ENCODE results near the gene ST3GAL2. TPM values are rescaled to one million over a fixed set of nuclear protein-coding genes. Genes with fewer than 3 reads are reported as not detected.
A peak's percentile ranks its signal among the peaks of the same experiment; 100 is the strongest.

The ST3GAL2 gene
- total and polyA plus RNA-seq, 9 of the 15 experiments (the other 6 are each of a cell fraction or from before 2014, with no cell fraction given): 1.5 to 108 (median 34.3) TPM

DNA sequence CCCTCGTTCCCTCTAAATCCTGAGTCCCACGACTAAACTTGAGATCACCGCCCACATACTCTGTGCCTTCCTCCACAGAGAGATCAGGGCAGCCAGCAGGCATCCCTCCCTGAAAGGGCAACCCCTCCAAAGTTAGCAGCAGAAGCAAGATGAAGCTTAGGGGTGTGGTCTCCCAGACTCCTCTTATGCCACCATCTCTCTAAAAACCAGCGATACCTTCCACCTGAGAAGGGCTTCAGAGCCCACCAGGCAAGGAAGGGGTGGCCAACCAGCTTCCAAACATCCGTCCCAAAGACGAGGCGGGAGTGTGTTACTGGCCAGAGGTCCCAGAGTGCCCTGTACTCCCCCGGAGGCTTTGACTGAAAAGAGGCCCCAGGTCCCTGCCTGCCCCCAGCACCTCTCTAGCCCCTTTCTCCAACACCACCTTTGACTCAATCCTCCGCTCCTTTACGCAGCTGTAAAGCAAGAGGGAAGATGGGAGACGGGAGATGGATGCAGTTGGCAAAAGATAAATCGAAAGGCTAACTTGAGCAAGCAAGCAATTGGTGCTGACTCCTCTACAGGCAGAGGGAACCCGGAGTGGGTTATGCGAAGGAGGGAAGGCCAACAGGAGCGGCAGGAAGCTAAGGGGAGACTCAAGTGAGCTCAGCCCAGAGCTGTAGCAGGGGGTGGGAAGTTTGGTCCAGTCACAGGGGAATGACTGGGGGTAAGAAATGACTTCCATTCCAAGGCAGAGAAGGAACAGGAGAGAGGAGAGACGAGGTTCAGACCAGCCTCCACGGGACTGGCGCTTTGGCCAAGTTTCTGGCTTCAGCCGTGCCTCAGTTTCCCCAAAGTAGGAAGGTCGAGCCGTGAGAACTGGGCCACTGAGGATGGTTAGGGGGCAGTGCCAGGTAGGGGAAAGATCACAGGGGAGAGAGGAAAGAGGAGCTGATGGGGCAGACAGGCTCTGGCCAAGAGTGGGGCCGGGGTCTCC lies 1.0 kb downstream of the ST3GAL2 start (continued):
- TF ChIP-seq, protein P1, sequence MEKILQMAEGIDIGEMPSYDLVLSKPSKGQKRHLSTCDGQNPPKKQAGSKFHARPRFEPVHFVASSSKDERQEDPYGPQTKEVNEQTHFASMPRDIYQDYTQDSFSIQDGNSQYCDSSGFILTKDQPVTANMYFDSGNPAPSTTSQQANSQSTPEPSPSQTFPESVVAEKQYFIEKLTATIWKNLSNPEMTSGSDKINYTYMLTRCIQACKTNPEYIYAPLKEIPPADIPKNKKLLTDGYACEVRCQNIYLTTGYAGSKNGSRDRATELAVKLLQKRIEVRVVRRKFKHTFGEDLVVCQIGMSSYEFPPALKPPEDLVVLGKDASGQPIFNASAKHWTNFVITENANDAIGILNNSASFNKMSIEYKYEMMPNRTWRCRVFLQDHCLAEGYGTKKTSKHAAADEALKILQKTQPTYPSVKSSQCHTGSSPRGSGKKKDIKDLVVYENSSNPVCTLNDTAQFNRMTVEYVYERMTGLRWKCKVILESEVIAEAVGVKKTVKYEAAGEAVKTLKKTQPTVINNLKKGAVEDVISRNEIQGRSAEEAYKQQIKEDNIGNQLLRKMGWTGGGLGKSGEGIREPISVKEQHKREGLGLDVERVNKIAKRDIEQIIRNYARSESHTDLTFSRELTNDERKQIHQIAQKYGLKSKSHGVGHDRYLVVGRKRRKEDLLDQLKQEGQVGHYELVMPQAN (IDR thresholded peaks at IDR 0.05; ENCODE audit: borderline replicate concordance): peak; percentile 55; the same call in 1 of the 2 replicates
- TF ChIP-seq MYC (IDR thresholded peaks at IDR 0.05; ENCODE audit: low read depth, low read length) (no peak), MYC (CRISPR knock-in tag; IDR thresholded peaks at IDR 0.05; ENCODE audit: borderline replicate concordance, low read depth) (0 out of 2 replicates have a peak, but pooled peaks have one; percentile 26), HLTF (IDR thresholded peaks at IDR 0.05) (no peak), ZNF12 (CRISPR knock-in tag; IDR thresholded peaks at IDR 0.05) (0 out of 2 replicates have a peak, but pooled peaks have one; percentile 3), ZC3H11A (IDR thresholded peaks at IDR 0.05; ENCODE audit: low read depth, low read length) (no peak), JUN (IDR thresholded peaks at IDR 0.05; ENCODE audit: borderline replicate concordance, low read depth, low read length) (no peak), JUN (CRISPR knock-in tag; IDR thresholded peaks at IDR 0.05; ENCODE audit: borderline replicate concordance) (0 out of 2 replicates have a peak, but pooled peaks have one; percentile 34), HSF4 (CRISPR knock-in tag; IDR thresholded peaks at IDR 0.05; ENCODE audit: borderline replicate concordance) (no peak)
- TF ChIP-seq, protein P2, sequence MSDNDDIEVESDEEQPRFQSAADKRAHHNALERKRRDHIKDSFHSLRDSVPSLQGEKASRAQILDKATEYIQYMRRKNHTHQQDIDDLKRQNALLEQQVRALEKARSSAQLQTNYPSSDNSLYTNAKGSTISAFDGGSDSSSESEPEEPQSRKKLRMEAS (CRISPR knock-in tag; IDR thresholded peaks at IDR 0.05): 0 out of 2 replicates have a peak, but pooled peaks have one; percentile 15
- TF ChIP-seq, protein P3, sequence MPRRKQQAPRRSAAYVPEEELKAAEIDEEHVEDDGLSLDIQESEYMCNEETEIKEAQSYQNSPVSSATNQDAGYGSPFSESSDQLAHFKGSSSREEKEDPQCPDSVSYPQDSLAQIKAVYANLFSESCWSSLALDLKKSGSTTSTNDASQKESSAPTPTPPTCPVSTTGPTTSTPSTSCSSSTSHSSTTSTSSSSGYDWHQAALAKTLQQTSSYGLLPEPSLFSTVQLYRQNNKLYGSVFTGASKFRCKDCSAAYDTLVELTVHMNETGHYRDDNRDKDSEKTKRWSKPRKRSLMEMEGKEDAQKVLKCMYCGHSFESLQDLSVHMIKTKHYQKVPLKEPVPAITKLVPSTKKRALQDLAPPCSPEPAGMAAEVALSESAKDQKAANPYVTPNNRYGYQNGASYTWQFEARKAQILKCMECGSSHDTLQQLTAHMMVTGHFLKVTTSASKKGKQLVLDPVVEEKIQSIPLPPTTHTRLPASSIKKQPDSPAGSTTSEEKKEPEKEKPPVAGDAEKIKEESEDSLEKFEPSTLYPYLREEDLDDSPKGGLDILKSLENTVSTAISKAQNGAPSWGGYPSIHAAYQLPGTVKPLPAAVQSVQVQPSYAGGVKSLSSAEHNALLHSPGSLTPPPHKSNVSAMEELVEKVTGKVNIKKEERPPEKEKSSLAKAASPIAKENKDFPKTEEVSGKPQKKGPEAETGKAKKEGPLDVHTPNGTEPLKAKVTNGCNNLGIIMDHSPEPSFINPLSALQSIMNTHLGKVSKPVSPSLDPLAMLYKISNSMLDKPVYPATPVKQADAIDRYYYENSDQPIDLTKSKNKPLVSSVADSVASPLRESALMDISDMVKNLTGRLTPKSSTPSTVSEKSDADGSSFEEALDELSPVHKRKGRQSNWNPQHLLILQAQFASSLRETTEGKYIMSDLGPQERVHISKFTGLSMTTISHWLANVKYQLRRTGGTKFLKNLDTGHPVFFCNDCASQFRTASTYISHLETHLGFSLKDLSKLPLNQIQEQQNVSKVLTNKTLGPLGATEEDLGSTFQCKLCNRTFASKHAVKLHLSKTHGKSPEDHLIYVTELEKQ (CRISPR knock-in tag; IDR thresholded peaks at IDR 0.05): no peak
- TF ChIP-seq, protein P4, sequence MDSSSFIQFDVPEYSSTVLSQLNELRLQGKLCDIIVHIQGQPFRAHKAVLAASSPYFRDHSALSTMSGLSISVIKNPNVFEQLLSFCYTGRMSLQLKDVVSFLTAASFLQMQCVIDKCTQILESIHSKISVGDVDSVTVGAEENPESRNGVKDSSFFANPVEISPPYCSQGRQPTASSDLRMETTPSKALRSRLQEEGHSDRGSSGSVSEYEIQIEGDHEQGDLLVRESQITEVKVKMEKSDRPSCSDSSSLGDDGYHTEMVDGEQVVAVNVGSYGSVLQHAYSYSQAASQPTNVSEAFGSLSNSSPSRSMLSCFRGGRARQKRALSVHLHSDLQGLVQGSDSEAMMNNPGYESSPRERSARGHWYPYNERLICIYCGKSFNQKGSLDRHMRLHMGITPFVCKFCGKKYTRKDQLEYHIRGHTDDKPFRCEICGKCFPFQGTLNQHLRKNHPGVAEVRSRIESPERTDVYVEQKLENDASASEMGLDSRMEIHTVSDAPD (CRISPR knock-in tag; IDR thresholded peaks at IDR 0.05): no peak
- TF ChIP-seq, protein P5, sequence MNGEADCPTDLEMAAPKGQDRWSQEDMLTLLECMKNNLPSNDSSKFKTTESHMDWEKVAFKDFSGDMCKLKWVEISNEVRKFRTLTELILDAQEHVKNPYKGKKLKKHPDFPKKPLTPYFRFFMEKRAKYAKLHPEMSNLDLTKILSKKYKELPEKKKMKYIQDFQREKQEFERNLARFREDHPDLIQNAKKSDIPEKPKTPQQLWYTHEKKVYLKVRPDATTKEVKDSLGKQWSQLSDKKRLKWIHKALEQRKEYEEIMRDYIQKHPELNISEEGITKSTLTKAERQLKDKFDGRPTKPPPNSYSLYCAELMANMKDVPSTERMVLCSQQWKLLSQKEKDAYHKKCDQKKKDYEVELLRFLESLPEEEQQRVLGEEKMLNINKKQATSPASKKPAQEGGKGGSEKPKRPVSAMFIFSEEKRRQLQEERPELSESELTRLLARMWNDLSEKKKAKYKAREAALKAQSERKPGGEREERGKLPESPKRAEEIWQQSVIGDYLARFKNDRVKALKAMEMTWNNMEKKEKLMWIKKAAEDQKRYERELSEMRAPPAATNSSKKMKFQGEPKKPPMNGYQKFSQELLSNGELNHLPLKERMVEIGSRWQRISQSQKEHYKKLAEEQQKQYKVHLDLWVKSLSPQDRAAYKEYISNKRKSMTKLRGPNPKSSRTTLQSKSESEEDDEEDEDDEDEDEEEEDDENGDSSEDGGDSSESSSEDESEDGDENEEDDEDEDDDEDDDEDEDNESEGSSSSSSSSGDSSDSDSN (IDR thresholded peaks at IDR 0.05; ENCODE audit: borderline replicate concordance in 1 of 2, low read depth in 2 of 2, low read length in 2 of 2): 0 out of 4 replicates have a peak, but pooled peaks have one; percentile 18 to 44
- TF ChIP-seq, protein P6, sequence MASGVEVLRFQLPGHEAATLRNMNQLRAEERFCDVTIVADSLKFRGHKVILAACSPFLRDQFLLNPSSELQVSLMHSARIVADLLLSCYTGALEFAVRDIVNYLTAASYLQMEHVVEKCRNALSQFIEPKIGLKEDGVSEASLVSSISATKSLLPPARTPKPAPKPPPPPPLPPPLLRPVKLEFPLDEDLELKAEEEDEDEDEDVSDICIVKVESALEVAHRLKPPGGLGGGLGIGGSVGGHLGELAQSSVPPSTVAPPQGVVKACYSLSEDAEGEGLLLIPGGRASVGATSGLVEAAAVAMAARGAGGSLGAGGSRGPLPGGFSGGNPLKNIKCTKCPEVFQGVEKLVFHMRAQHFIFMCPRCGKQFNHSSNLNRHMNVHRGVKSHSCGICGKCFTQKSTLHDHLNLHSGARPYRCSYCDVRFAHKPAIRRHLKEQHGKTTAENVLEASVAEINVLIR (CRISPR knock-in tag; IDR thresholded peaks at IDR 0.05): no peak

All from K562 (cell line).